GM21381 (cell line): Measurements from ENCODE around the gene TNFRSF19.

Experiments used
- ATAC-seq: cut with Tn5 transposase; IDR thresholded peaks from one replicate; pipeline ENCODE4 v1.9.1; 2021; ENCODE audit warnings: mild to moderate bottlenecking, moderate library complexity; ENCODE audit not compliant: unreplicated experiment

Gene TNFRSF19

DNA sequence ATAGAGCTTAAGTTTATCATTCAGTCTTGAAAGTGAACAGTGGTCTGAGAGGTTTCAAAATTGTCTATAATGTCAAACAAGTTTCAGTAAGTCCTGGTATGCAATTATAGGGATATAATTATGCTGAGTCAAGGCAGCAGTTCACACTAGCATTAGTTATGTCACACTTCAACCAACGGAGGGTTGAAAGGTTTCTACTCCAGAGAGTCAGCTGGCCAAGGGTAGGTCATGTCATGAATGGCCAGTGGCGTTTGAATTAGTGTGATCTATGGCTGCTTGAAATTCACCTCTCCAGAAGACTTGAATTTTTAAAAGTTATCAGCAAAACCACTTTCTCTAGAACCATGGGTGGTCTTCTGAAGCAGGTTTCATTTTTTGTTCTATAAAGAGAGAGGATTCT lies 108.6 kb downstream of the TNFRSF19 start:
- no peak for ATAC-seq

GRCh38 chr13:23679220-23679619 lies 109.0 kb downstream of the TNFRSF19 start:
- no peak for ATAC-seq

GRCh38 chr13:23680845-23681669 lies 110.8 kb downstream of the TNFRSF19 start:
- no peak for ATAC-seq

DNA sequence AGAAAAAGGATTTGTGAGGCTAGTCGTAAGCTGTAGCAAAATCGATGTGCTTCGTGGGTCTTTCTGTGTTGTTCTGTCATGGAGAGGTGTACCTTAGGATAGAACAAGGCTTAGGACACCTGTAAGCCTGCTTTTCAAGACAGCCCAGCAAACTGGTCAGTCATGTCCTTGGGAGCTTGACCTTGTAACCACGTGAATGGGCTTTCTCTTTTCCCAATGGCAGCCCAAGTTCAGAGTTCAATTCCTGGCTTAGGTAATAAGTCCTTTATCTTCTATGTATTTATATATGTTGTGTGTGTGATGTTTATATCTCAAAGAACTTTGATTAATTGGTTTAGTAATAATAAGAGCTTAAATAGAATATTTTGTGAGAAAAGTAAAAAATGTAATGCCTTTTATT lies 112.9 kb downstream of the TNFRSF19 start:
- ATAC-seq = no peak

DNA sequence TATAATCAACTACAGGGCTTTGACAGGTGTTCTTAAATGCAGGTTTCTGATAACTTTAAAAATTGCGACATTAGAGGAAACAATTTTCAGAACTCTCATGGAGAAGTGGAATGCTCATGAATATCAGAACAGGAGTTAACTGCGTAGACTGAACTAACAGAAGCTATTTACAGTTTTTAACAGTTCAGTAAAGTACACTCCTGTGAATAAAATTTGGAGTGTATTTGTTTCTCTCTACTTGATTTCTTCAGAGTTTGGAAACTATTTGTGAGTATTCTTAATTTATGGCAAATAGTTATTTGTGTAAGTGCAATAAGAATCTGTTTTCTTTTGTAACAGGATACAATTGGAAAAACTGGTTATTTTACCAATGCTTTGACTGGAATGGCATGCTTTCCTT lies 114.4 kb downstream of the TNFRSF19 start:
- no peak for ATAC-seq

- ATAC-seq = no peak
These were observed 115.2 kb downstream of the TNFRSF19 start for GRCh38 chr13:23685416-23685815.

GRCh38 chr13:23686948-23687347 lies 116.7 kb downstream of the TNFRSF19 start:
- no peak for ATAC-seq

- no peak for ATAC-seq
These were observed 117.4 kb downstream of the TNFRSF19 start for GRCh38 chr13:23687614-23688013.

GRCh38 chr13:23688336-23688735 lies 118.1 kb downstream of the TNFRSF19 start:
- ATAC-seq = no peak

GRCh38 chr13:23690668-23691067 lies 120.5 kb downstream of the TNFRSF19 start:
- ATAC-seq = no peak

GRCh38 chr13:23692816-23693215 lies 122.6 kb downstream of the TNFRSF19 start:
- ATAC-seq = no peak

DNA sequence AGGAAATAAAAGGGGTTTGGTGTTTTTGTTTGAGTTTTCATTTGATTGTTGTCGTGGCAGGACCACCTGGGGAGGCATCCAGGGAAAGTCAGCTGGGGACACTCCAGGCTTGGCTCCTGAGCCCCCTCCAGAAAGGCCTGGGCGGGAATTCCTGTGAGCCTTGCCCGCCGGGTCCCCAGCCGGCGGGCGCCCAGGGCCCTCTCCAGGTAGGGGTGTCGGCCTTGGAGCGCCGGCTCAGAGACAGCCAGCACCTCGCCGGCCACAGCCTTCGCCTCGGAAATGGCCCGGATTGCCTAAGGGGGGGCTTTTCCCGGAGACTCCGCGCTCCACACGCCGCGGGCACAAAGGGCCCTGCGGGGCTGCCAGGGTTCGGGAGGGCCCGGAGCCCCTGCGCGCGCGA lies 125.0 kb downstream of the TNFRSF19 start:
- ATAC-seq = no peak

- no peak for ATAC-seq
These were observed 125.7 kb downstream of the TNFRSF19 start for GRCh38 chr13:23695711-23696464.

GRCh38 chr13:23696610-23697009 lies 126.4 kb downstream of the TNFRSF19 start:
- no peak for ATAC-seq

DNA sequence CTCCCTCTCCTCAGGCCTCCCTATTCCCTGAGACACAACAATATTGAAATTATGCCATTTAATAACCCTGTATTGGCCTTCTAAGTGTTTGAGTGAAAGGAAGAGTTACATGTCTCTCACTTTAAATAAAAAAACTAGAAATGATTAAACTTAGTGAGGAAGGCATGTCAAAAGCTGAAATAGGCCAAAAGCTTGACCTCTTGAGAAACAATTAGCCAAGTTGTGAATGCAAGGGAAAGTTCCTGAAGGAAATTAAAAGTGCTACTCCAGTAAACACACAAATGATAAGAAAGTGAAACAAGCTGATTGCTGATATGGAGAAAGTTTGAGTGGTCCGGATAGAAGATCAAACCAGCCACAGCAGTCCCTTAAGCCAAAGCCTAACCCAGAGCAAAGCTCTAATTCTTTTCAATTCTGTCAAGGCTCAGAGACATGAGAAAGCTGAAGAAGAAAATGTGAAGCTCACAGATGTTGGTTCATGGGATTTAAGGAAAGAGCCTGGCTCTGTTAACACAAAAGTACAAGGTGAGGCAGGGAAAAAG lies 127.6 kb downstream of the TNFRSF19 start:
- ATAC-seq = no peak

GRCh38 chr13:23699271-23699670 lies 129.1 kb downstream of the TNFRSF19 start:
- no peak for ATAC-seq

DNA sequence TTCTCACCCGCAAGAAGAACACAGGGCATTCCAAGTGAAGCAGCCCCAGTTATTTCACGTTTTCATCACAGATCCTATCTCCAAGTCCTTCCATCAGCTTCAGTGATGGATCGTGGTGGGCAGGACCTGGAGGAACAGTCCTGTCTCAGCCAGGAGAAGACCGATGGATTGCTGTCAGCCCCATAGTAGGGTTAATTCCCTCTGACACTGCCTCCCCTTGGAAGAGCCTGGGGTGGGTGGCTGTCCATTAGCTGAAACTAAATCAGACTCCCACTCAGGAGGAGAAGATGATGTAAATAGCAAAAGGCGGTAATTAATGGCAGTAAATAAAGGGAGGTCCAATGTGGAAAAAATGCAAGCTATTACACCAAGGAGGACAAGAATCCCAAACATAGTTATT lies 131.0 kb downstream of the TNFRSF19 start:
- ATAC-seq = no peak

GRCh38 chr13:23701636-23702035 lies 131.4 kb downstream of the TNFRSF19 start:
- ATAC-seq = no peak

- ATAC-seq = no peak
These were observed 133.1 kb downstream of the TNFRSF19 start for GRCh38 chr13:23703246-23703860.

DNA sequence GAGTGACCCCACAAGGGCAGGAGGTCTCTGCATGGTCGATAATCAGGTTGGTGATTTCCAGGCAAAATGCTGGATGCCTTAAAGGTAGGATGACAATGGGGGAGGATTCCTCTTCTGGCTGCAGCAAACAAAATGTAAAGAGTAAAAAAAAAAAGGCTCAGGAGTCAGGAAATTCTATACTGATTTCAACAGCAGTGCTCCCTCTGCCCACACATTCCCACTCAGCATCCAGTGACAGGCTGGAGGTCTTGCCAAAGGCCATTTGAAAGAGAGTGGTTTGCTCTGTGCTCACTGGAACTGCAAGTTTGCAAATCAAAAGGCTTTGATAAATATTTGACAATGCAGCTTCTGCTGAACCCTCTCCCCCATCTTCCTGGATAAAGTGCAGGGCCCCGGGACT lies 135.4 kb downstream of the TNFRSF19 start:
- no peak for ATAC-seq

- ATAC-seq = no peak
These were observed 137.5 kb downstream of the TNFRSF19 start for GRCh38 chr13:23707674-23708073.

DNA sequence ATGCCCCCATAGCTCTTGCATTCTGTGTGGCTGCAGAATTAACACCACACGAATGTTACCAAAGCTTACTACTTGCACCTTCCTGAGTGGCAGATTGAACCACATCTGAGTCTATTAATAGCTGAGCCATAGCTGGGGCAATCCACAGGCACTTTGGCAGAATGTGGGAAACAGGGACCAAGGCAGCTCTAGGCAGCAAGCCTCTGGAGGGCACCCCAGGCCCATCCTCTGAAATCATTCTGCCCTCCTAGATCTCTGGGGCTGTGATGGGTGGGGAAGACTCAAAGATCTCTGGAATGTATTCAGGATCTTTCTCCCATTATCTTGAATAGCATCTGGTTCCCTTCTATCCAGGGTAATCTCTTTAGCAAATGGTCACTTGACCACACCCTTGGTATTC lies 139.3 kb downstream of the TNFRSF19 start:
- ATAC-seq = no peak
